Neural cell (in vitro differentiated cells): ENCODE results near the gene RANGRF. TPM values are rescaled to one million over a fixed set of nuclear protein-coding genes. Genes with fewer than 3 reads are reported as not detected.

ENCODE experiments used
- H2AFZ ChIP-seq: fragments of 200-600, 300-800 bp; sonication (generic), shearing (Covaris generic); 2 replicates; pipeline ENCODE4 v1.6.0; 2014; ENCODE audit warnings: low read depth, mild to moderate bottlenecking, antibody characterized with exemption, low read length, moderate library complexity
- H3F3A ChIP-seq: fragments of 200-600 bp; shearing (Covaris generic); 2 replicates; pipeline ENCODE4 v1.6.1; 2016; ENCODE audit warnings: mild to moderate bottlenecking, moderate library complexity, mixed read lengths, antibody characterized with exemption, low read length; ENCODE audit not compliant: insufficient read depth, poor library complexity, severe bottlenecking
- H3K27ac ChIP-seq: fragments of 200-600, 300-800 bp; sonication (generic), shearing (Covaris generic); 2 replicates; pipeline ENCODE4 v1.5.1; 2014; ENCODE audit warnings: mild to moderate bottlenecking, low read length, moderate library complexity
- H3K27me3 ChIP-seq: fragments of 300-800, 200-600 bp; sonication (generic), shearing (Covaris generic); 2 replicates; pipeline ENCODE4 v1.6.0; 2014; ENCODE audit warnings: mild to moderate bottlenecking, low read depth, low read length, moderate library complexity; ENCODE audit not compliant: insufficient read depth
- H3K36me3 ChIP-seq: fragments of 300-800, 200-600 bp; sonication (generic), shearing (Covaris generic); 2 replicates; pipeline ENCODE4 v1.5.1; 2014; ENCODE audit warnings: mild to moderate bottlenecking, antibody characterized with exemption, low read length, moderate library complexity; ENCODE audit not compliant: insufficient read depth
- H3K4me2 ChIP-seq: fragments of 300-800, 200-600 bp; sonication (generic), shearing (Covaris generic); 2 replicates; pipeline ENCODE4 v1.6.0; 2014; ENCODE audit warnings: mild to moderate bottlenecking, low read length
- H3K4me3 ChIP-seq: fragments of 300-800, 200-600 bp; sonication (generic), shearing (Covaris generic); 2 replicates; pipeline ENCODE4 v1.5.1; 2014; ENCODE audit warnings: mild to moderate bottlenecking, low read length, moderate library complexity
- H3K79me2 ChIP-seq: fragments of 200-600 bp; shearing (Covaris generic); replicated peaks from 2 replicates; pipeline ENCODE4 v1.6.0; 2014; ENCODE audit warnings: mild to moderate bottlenecking, low read length, moderate library complexity; ENCODE audit not compliant: insufficient read depth
- H3K9ac ChIP-seq: fragments of 300-800, 200-600 bp; sonication (generic), shearing (Covaris generic); 2 replicates; pipeline ENCODE4 v1.6.1; 2016; ENCODE audit warnings: mild to moderate bottlenecking, low read length, mixed read lengths
- H3K9me2 ChIP-seq: fragments of 200-600 bp; shearing (Covaris generic); 2 replicates; pipeline ENCODE4 v1.6.1; 2016; ENCODE audit warnings: mild to moderate bottlenecking, low read length, mixed read lengths; ENCODE audit not compliant: insufficient read depth
- H3K9me3 ChIP-seq: fragments of 200-600, 300-800 bp; sonication (generic), shearing (Covaris generic); 2 replicates; pipeline ENCODE4 v1.6.1; 2016; ENCODE audit warnings: mild to moderate bottlenecking, mixed run types, low read length, moderate library complexity, mixed read lengths
- H4K20me1 ChIP-seq: fragments of 200-600 bp; shearing (Covaris generic); 2 replicates; pipeline ENCODE4 v1.6.1; 2016; ENCODE audit warnings: mild to moderate bottlenecking, mixed run types; ENCODE audit not compliant: insufficient read depth
- CTCF ChIP-seq: fragments of 450-650 bp; IDR thresholded peaks from 2 replicates; pipeline ENCODE4 v1.5.1; 2014; ENCODE audit warnings: antibody characterized with exemption, mild to moderate bottlenecking, moderate library complexity; ENCODE audit not compliant: poor library complexity, severe bottlenecking
- EP300 ChIP-seq: fragments of 450-650 bp; conservative IDR thresholded peaks from 2 replicates; pipeline ENCODE4 v1.6.1; 2014; ENCODE audit warnings: antibody characterized with exemption, mild to moderate bottlenecking, moderate library complexity; ENCODE audit not compliant: poor library complexity, severe bottlenecking
- EZH2 ChIP-seq: fragments of 200-600, 300-800 bp; shearing (Covaris generic), sonication (generic); IDR thresholded peaks from 2 replicates; pipeline ENCODE4 v1.6.1; 2014; ENCODE audit warnings: antibody characterized with exemption, low read length, borderline replicate concordance, mild to moderate bottlenecking; ENCODE audit not compliant: insufficient read depth, poor library complexity, severe bottlenecking
- MXI1 ChIP-seq: fragments of 450-650 bp; conservative IDR thresholded peaks from 2 replicates; pipeline ENCODE4 v1.6.1; 2014; ENCODE audit warnings: antibody characterized with exemption, mild to moderate bottlenecking; ENCODE audit not compliant: poor library complexity, severe bottlenecking
- POLR2AphosphoS5 ChIP-seq: IDR thresholded peaks from 2 replicates; pipeline ENCODE4 v1.6.1; 2012
- RAD21 ChIP-seq: fragments of 450-650 bp; conservative IDR thresholded peaks from 2 replicates; pipeline ENCODE4 v1.6.1; 2014; ENCODE audit warnings: antibody characterized with exemption, mild to moderate bottlenecking, moderate library complexity
- REST ChIP-seq: IDR thresholded peaks from 2 replicates; pipeline ENCODE4 v1.6.1; 2012; ENCODE audit warnings: borderline replicate concordance
- SMC3 ChIP-seq: fragments of 450-650 bp; conservative IDR thresholded peaks from 2 replicates; pipeline ENCODE4 v1.6.1; 2014; ENCODE audit warnings: antibody characterized with exemption, mild to moderate bottlenecking, moderate library complexity; ENCODE audit not compliant: poor library complexity
- TAF1 ChIP-seq: IDR thresholded peaks from 2 replicates; pipeline ENCODE4 v1.6.1; 2012; ENCODE audit warnings: low read depth
- polyA plus RNA-seq: library from polyadenylated mRNA; depleted of rRNA; stranded (reverse); fragments of >200 nt; gene quantifications from 2 replicates; pipeline ENCODE4 v1.2.3, GENCODE V29; 2014

RANGRF gene
- polyA plus RNA-seq, 1 donor from 2014 or later: 20.9 TPM

GRCh38 chr17:8300226-8300625, 11.8 kb downstream of the RANGRF start:
- Histone ChIP-seq H3K9ac (no peak overlapping the region), H3K27me3 (no peaks in the 10 kb centered on the region), H2AFZ (peak overlapping the region; percentile 1), H3K79me2 (no peaks in the 10 kb centered on the region), H3F3A (no peaks in the 10 kb centered on the region), H3K4me3 (peak overlapping the region; percentile 30), H3K27ac (no peak overlapping the region), H3K9me2 (no peaks in the 10 kb centered on the region), H4K20me1 (no peaks in the 10 kb centered on the region), H3K4me2 (no peak overlapping the region), H3K9me3 (no peaks in the 10 kb centered on the region), H3K36me3 (no peaks in the 10 kb centered on the region)
- no peak for TF ChIP-seq RAD21

- no peak overlapping the region for H3K4me2 ChIP-seq
- H3K36me3 ChIP-seq: no peaks in the 10 kb centered on the region
- H3K4me3 ChIP-seq: peak overlapping the region; percentile 30
- H3K9ac ChIP-seq: no peak overlapping the region
- TF ChIP-seq SMC3: peak; percentile 88
- no peak for TF ChIP-seq REST
- peak; percentile 90 for TF ChIP-seq CTCF
- no peak for TF ChIP-seq MXI1
- no peak for TF ChIP-seq TAF1
- TF ChIP-seq POLR2AphosphoS5: no peak
- no peak for TF ChIP-seq EP300
- TF ChIP-seq EZH2: no peak
- peak; percentile 85 for TF ChIP-seq RAD21
- H3K27me3 ChIP-seq: no peaks in the 10 kb centered on the region
- no peak overlapping the region for H3K27ac ChIP-seq
- H2AFZ ChIP-seq: peak overlapping the region; percentile 1
- H3K9me3 ChIP-seq: no peaks in the 10 kb centered on the region
- no peaks in the 10 kb centered on the region for H3K9me2 ChIP-seq
- no peaks in the 10 kb centered on the region for H3K79me2 ChIP-seq
- H3F3A ChIP-seq: no peaks in the 10 kb centered on the region
- no peaks in the 10 kb centered on the region for H4K20me1 ChIP-seq
Observed at GRCh38 chr17:8300627-8301242, 12.3 kb downstream of the RANGRF start.
